NT2/D1 (cell line): ENCODE measurements around the gene NUP160.

ENCODE experiments used
- SUZ12 ChIP-seq: IDR thresholded peaks from 2 replicates; pipeline ENCODE4 v1.6.1; 2011; ENCODE audit not compliant: insufficient read length, insufficient read depth; ENCODE audit errors: extremely low read depth
- YY1 ChIP-seq: IDR thresholded peaks from 2 replicates; pipeline ENCODE4 v1.6.1; 2011; ENCODE audit not compliant: insufficient read length, insufficient read depth
- ZNF274 ChIP-seq: IDR thresholded peaks from 2 replicates; pipeline ENCODE4 v1.6.1; 2011; ENCODE audit warnings: mild to moderate bottlenecking, low read depth, low read length

GRCh38 chr11:47856186-47856585 lies 8.0 kb upstream of the NUP160 start:
- no peak for TF ChIP-seq YY1
- no peak for TF ChIP-seq ZNF274
- TF ChIP-seq SUZ12, result no peak
